Sigmoid colon (tissue), 7 donors: Measurements from ENCODE around the gene IKZF2. TPM values are rescaled to one million over a fixed set of nuclear protein-coding genes. Genes with fewer than 3 reads are reported as not detected.

Experiments
- DNase-seq: peaks from one replicate; pipeline ENCODE4 v3.0.0-alpha.2; 2019
- H3K27ac ChIP-seq, 4 donors: fragments of 200-600 bp; sonication (generic); one replicate each; pipeline ENCODE4 v1.5.1; 2016 to 2019; ENCODE audit warnings: mild to moderate bottlenecking in 1 of 4
- H3K27me3 ChIP-seq, 3 donors: fragments of 200-600 bp; sonication (generic); one replicate each; pipeline ENCODE4 v1.5.1; 2019; ENCODE audit warnings: mild to moderate bottlenecking in 1 of 3
- H3K36me3 ChIP-seq, 4 donors: fragments of 200-600 bp; sonication (generic); one replicate each; pipeline ENCODE4 v1.5.1; 2016 to 2019
- H3K4me1 ChIP-seq, 4 donors: fragments of 200-600 bp; sonication (generic); one replicate each; pipeline ENCODE4 v1.5.1; 2017 to 2019
- H3K4me3 ChIP-seq, 4 donors: fragments of 200-600 bp; sonication (generic); one replicate each; pipeline ENCODE4 v1.5.1; 2017 to 2019; ENCODE audit warnings: mild to moderate bottlenecking in 2 of 4, moderate library complexity in 1 of 4
- H3K9me3 ChIP-seq, 4 donors: fragments of 200-600 bp in 3 of 4; sonication (generic) in 3 of 4; one replicate each; pipeline versions ENCODE4 v1.5.1 to v1.6.1; 2013 to 2019
- EP300 ChIP-seq, 4 donors: sonication (generic); formaldehyde crosslinking; IDR thresholded peaks; one replicate each; pipeline ENCODE4 v1.6.1; 2017; ENCODE audit warnings: antibody characterized with exemption in 4 of 4
- POLR2A ChIP-seq, 2 donors: fragments of 450-650 bp; IDR thresholded peaks; one replicate each; pipeline ENCODE4 v1.6.1; 2016; ENCODE audit warnings: antibody characterized with exemption in 2 of 2, mild to moderate bottlenecking in 2 of 2, moderate library complexity in 2 of 2
- POLR2AphosphoS5 ChIP-seq, 4 donors: sonication (generic); formaldehyde crosslinking; IDR thresholded peaks; one replicate each; pipeline ENCODE4 v1.6.1; 2017; ENCODE audit warnings: antibody characterized with exemption in 4 of 4
- WGBS, 2 donors: extraction: QIAGEN DNeasy Blood & Tissue Kit; methylation state at CpG; one replicate each; pipeline ENCODE4 v1.1.7; 2013; 5-methylcytosine and 5-hydroxymethylcytosine counted together
- intact Hi-C: fragments of 100-400 bp; cut with DNase I; formaldehyde crosslinking; loops from one replicate; pipeline ENCODE4 v1.15.1; 2023
- polyA plus RNA-seq, 3 donors: library from polyadenylated mRNA; stranded (reverse); fragments of 200-250 nt; gene quantifications; one replicate each; pipeline ENCODE4 v1.2.3, GENCODE V29; 2013
- total RNA-seq, 4 donors: library from RNA; depleted of rRNA; stranded (reverse); fragments of >200 nt; gene quantifications; one replicate each; pipeline ENCODE4 v1.1.0, GENCODE V29; 2016
- TF ChIP-seq, protein P1 (sequence below), 4 experiments: fragments of 450-650 bp in 3 of 4; fragments of 200-600 bp in 1 of 4; IDR thresholded peaks; one replicate each; pipeline ENCODE4 v1.5.1; 2016 to 2019; ENCODE audit warnings: antibody characterized with exemption in 4 of 4, mild to moderate bottlenecking in 3 of 4, moderate library complexity in 2 of 4
- donor health status: healthy with polysubstance abuse.
- donor health status: Bipolar disorder and iron deficiency.
- donor health status: healthy.

IKZF2 gene
- total and polyA plus RNA-seq, 7 donors, result under 0.01 to 14.9 (median 5.5) TPM

DNA sequence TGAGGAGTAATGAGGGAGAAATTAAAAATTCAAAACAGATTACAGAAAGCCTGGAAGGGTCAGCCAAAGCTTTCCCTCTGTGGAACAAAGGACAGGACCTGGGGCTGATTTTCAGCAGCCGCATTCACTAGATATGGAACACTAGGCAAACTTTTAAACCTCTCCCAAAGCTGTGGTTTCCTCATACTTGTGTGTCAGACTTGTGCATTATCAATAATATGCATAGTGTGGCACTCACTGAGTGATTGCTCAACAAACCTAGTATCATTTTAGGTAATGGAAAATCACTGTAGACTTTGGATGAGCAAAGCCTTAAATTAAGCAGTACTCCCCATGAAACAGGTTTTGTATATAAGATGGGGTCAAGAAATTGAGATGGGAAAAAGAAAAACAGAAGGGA lies 26.3 kb upstream of the IKZF2 start:
- 94 to 97% methylated on average over 1 of the region's 1 CpG for WGBS, 2 donors
- no peaks in the 10 kb centered on the region for H3K36me3 ChIP-seq
- no peak for TF ChIP-seq EP300 (IDR thresholded peaks at IDR 0.05)
- no peak for TF ChIP-seq POLR2A (IDR thresholded peaks at IDR 0.05)
- no peak for TF ChIP-seq POLR2AphosphoS5 (IDR thresholded peaks at IDR 0.05)
- TF ChIP-seq, protein P1, sequence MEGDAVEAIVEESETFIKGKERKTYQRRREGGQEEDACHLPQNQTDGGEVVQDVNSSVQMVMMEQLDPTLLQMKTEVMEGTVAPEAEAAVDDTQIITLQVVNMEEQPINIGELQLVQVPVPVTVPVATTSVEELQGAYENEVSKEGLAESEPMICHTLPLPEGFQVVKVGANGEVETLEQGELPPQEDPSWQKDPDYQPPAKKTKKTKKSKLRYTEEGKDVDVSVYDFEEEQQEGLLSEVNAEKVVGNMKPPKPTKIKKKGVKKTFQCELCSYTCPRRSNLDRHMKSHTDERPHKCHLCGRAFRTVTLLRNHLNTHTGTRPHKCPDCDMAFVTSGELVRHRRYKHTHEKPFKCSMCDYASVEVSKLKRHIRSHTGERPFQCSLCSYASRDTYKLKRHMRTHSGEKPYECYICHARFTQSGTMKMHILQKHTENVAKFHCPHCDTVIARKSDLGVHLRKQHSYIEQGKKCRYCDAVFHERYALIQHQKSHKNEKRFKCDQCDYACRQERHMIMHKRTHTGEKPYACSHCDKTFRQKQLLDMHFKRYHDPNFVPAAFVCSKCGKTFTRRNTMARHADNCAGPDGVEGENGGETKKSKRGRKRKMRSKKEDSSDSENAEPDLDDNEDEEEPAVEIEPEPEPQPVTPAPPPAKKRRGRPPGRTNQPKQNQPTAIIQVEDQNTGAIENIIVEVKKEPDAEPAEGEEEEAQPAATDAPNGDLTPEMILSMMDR (IDR thresholded peaks at IDR 0.05), result no peak
- H3K27ac ChIP-seq, result no peak overlapping the region
- intact Hi-C loops, result no loop called here
- peaks cover 0 to 13% (median 0%) of the 10 kb centered on the region in 4 donors for H3K4me1 ChIP-seq
- no peak for DNase-seq
- H3K27me3 ChIP-seq, result no peaks in the 10 kb centered on the region
- no peaks in the 10 kb centered on the region for H3K9me3 ChIP-seq
- H3K4me3 ChIP-seq, result no peak overlapping the region

DNA sequence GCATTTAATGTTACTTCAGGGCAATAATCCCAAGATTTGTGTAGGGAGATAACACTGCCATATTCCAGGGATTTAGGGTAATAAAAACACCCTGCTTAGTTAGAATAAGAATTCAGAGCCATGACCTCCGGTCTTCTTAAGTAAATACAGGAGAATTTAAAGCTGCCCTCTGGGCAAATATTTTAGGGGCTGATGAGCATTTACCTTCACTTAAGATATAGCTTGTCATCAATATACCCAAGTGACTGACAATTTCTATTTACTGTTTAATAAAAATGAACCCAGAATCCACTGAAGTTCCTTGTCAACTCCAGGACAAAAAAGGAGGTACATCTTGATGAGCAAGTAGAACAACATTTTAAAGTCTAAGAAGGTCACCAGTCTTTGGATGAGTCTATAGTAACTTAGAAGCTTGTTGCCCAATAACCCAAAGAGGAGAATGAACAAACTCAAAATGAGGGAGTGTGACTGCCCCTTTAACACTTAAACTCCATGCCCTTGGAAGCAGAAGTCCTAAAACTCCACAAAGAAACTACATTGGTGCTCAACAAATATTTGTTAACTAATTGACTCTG lies 24.3 kb upstream of the IKZF2 start:
- intact Hi-C loops, result no loop called here
- Histone ChIP-seq H3K9me3 (no peaks in the 10 kb centered on the region), H3K4me1 (peaks cover 0 to 16% (median 3%) of the 10 kb centered on the region in 4 donors), H3K27ac (no peak overlapping the region), H3K27me3 (no peaks in the 10 kb centered on the region), H3K36me3 (no peaks in the 10 kb centered on the region), H3K4me3 (no peak overlapping the region)
- TF ChIP-seq POLR2AphosphoS5 (IDR thresholded peaks at IDR 0.05) (no peak), POLR2A (IDR thresholded peaks at IDR 0.05) (no peak), EP300 (IDR thresholded peaks at IDR 0.05) (no peak)
- TF ChIP-seq, protein P1 (IDR thresholded peaks at IDR 0.05), result no peak
- WGBS, 2 donors, result 11 to 55% methylated on average over 1 of the region's 1 CpG
- DNase-seq, result no peak

DNA sequence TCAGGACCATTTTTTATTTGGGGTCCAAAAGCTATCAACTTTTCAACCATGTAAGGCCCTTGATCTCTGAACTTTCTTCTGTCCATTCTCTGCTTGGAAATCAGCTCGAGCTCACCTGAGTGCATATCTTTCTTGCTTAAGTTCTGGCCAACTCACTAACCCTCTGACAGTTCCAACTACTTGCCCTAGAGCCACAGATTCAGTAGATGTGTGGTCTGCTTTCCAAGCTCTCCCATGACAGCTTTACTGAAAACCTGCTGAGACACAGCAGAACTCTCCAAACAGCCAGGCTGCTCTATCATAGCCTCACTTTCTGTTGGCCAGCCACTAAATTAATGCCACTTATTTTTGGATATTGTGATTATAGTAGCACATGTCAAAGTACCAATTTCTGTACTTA lies 21.2 kb upstream of the IKZF2 start:
- WGBS, 2 donors, result 25 to 64% methylated on average over 1 of the region's 1 CpG
- DNase-seq, result no peak
- Histone ChIP-seq H3K9me3 (no peaks in the 10 kb centered on the region), H3K4me1 (peaks cover 0 to 6% (median 3%) of the 10 kb centered on the region in 4 donors), H3K27me3 (no peaks in the 10 kb centered on the region), H3K27ac (no peak overlapping the region), H3K4me3 (no peak overlapping the region), H3K36me3 (no peaks in the 10 kb centered on the region)
- TF ChIP-seq, protein P1 (IDR thresholded peaks at IDR 0.05), result no peak
- TF ChIP-seq POLR2A (IDR thresholded peaks at IDR 0.05) (no peak), POLR2AphosphoS5 (IDR thresholded peaks at IDR 0.05) (no peak), EP300 (IDR thresholded peaks at IDR 0.05) (no peak)
- intact Hi-C loops, result no loop called here

DNA sequence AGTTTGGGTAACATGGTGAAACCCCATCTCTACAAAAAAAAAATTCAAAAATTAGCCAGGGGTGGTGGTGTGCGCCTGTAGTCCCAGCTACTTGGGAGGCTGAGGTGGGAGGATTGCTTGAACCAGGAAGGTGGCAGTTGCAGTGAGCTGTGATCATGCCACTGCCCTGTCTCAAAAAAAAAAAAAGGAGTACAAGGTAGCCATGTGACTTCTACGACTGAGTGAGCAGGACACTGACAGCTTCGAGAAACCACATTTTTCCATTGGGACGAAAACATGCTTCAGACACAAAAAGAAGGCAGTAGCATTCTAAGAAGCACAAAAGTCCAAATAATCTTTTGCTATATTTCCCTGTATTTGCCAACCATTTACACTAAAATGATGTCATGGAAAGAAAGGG lies 19.7 kb upstream of the IKZF2 start:
- TF ChIP-seq POLR2AphosphoS5 (IDR thresholded peaks at IDR 0.05), result no peak
- TF ChIP-seq POLR2A (IDR thresholded peaks at IDR 0.05), result no peak
- TF ChIP-seq EP300 (IDR thresholded peaks at IDR 0.05), result no peak
- TF ChIP-seq, protein P1 (IDR thresholded peaks at IDR 0.05), result no peak
- H3K4me1 ChIP-seq, result peaks cover 0 to 6% (median 3%) of the 10 kb centered on the region in 4 donors
- no peaks in the 10 kb centered on the region for H3K27me3 ChIP-seq
- H3K36me3 ChIP-seq, result no peaks in the 10 kb centered on the region
- DNase-seq, result no peak
- 75 to 88% methylated on average over 4 of the region's 4 CpGs for WGBS, 2 donors
- no peak overlapping the region for H3K27ac ChIP-seq
- H3K4me3 ChIP-seq, result no peak overlapping the region
- intact Hi-C loops, result no loop called here
- no peaks in the 10 kb centered on the region for H3K9me3 ChIP-seq
